Trophoblast cell (in vitro differentiated cells and primary cell): ENCODE results near the gene RAD51.
"Not testable (repeated sequence)": the region's sequence is repeated elsewhere in the genome, so short reads cannot be mapped to it uniquely, and the experiment has no call there.

Experiments used
- DNase-seq, 2 donors: peaks; one replicate each; pipeline ENCODE4 v3.0.0-alpha.2; 2016
- H2AFZ ChIP-seq: 2 replicates; pipeline ENCODE4 v1.6.1; 2013; ENCODE audit warnings: low read length, moderate library complexity, mild to moderate bottlenecking; ENCODE audit not compliant: insufficient read depth, poor library complexity
- H2AK5ac ChIP-seq: 2 replicates; pipeline ENCODE4 v1.6.1; 2013; ENCODE audit warnings: mild to moderate bottlenecking, low read length
- H2BK120ac ChIP-seq: 2 replicates; pipeline ENCODE4 v1.6.1; 2013; ENCODE audit warnings: low read length, mild to moderate bottlenecking, moderate library complexity; ENCODE audit not compliant: insufficient read depth, poor library complexity
- H2BK12ac ChIP-seq: 2 replicates; pipeline ENCODE4 v1.6.1; 2013; ENCODE audit warnings: mild to moderate bottlenecking, low read length, moderate library complexity
- H2BK5ac ChIP-seq: 2 replicates; pipeline ENCODE4 v1.6.1; 2013; ENCODE audit warnings: low read length, low read depth, moderate library complexity, mild to moderate bottlenecking; ENCODE audit not compliant: poor library complexity
- H3K14ac ChIP-seq: 2 replicates; pipeline ENCODE4 v1.6.1; 2013; ENCODE audit warnings: mild to moderate bottlenecking, low read length
- H3K18ac ChIP-seq: 2 replicates; pipeline ENCODE4 v1.6.1; 2013; ENCODE audit warnings: mild to moderate bottlenecking, low read length
- H3K23ac ChIP-seq: 2 replicates; pipeline ENCODE4 v1.6.1; 2013; ENCODE audit warnings: low read length
- H3K27ac ChIP-seq: 2 replicates; pipeline ENCODE4 v1.5.1; 2013; ENCODE audit warnings: low read depth, mild to moderate bottlenecking, inconsistent platforms, low read length, moderate library complexity
- H3K27me3 ChIP-seq: 2 replicates; pipeline ENCODE4 v1.6.1; 2013; ENCODE audit warnings: inconsistent platforms, mild to moderate bottlenecking, low read length, moderate library complexity; ENCODE audit not compliant: insufficient read depth
- H3K36me3 ChIP-seq, 2 experiments: 1 replicate in 1 of 2; 2 replicates in 1 of 2; pipeline ENCODE4 v1.6.1; 2013; ENCODE audit warnings: low read length in 2 of 2, mild to moderate bottlenecking in 2 of 2, moderate library complexity in 1 of 2; ENCODE audit not compliant: insufficient read depth in 2 of 2, control insufficient read depth in 1 of 2
- H3K4ac ChIP-seq: 2 replicates; pipeline ENCODE4 v1.6.1; 2013; ENCODE audit warnings: low read depth, mild to moderate bottlenecking, low read length, moderate library complexity
- H3K4me1 ChIP-seq, 2 experiments: 1 replicate in 1 of 2; 2 replicates in 1 of 2; pipeline ENCODE4 v1.6.1; 2013; ENCODE audit warnings: low read length in 2 of 2, mild to moderate bottlenecking in 2 of 2, moderate library complexity in 1 of 2; ENCODE audit not compliant: insufficient read depth in 2 of 2, control insufficient read depth in 1 of 2
- H3K4me2 ChIP-seq: 2 replicates; pipeline ENCODE4 v1.6.1; 2013; ENCODE audit warnings: inconsistent platforms, mild to moderate bottlenecking, low read length, moderate library complexity
- H3K4me3 ChIP-seq: 2 replicates; pipeline ENCODE4 v1.5.1; 2013; ENCODE audit warnings: mild to moderate bottlenecking, low read depth, low read length, inconsistent platforms
- H3K79me1 ChIP-seq: one replicate; pipeline ENCODE4 v1.6.1; 2013; ENCODE audit warnings: low read length
- H3K79me2 ChIP-seq: 2 replicates; pipeline ENCODE4 v1.6.1; 2013; ENCODE audit warnings: low read length, mild to moderate bottlenecking; ENCODE audit not compliant: control insufficient read depth, insufficient read depth, poor library complexity
- H3K9ac ChIP-seq: 2 replicates; pipeline ENCODE4 v1.6.1; 2013; ENCODE audit warnings: mild to moderate bottlenecking, low read length
- H3K9me3 ChIP-seq: 2 replicates; pipeline ENCODE4 v1.6.1; 2013; ENCODE audit warnings: low read depth, mild to moderate bottlenecking, control low read depth, inconsistent platforms, low read length; ENCODE audit not compliant: insufficient read depth
- H4K12ac ChIP-seq: 2 replicates; pipeline ENCODE4 v1.6.1; 2013; ENCODE audit warnings: low read depth, mild to moderate bottlenecking, low read length, moderate library complexity
- H4K8ac ChIP-seq: 2 replicates; pipeline ENCODE4 v1.6.1; 2013; ENCODE audit warnings: low read depth, mild to moderate bottlenecking, low read length, moderate library complexity
- H4K91ac ChIP-seq: one replicate; pipeline ENCODE4 v1.6.1; 2013; ENCODE audit warnings: low read depth, mild to moderate bottlenecking, low read length, moderate library complexity
- WGBS: extraction: QIAGEN DNeasy Blood & Tissue Kit; methylation state at CpG from one replicate; pipeline ENCODE4 v1.1.7; 2013; ENCODE audit warnings: missing lambda C conversion rate; ENCODE audit not compliant: insufficient read length, insufficient coverage; ENCODE audit errors: extremely low coverage; 5-methylcytosine and 5-hydroxymethylcytosine counted together

RAD51 gene

DNA sequence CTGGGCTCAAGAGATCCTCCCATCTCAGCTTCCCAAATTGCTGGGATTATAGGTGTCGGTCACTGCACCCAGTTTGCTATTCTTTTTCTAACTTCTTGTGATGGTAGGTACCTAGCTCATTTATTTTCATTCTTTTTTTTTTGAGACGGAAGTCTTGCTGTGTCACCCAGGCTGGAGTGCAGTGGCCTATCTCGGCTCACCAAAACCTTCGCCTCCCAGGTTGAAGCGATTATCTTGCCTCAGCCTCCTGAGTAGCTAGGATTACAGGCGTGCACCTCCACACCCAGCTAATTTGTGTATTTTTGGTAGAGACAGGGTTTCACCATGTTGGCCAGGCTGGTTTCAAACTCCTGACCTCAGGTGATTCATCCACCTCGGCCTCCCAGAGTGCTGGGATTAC, 30.1 kb upstream of the RAD51 start:
- no peak overlapping the region for H3K9ac ChIP-seq
- no peak overlapping the region for H3K27ac ChIP-seq
- H2BK120ac ChIP-seq, result no peak overlapping the region
- no peak overlapping the region for H2BK5ac ChIP-seq
- no peak overlapping the region for H2BK12ac ChIP-seq
- H3K23ac ChIP-seq, result no peak overlapping the region
- no peak overlapping the region for H3K4ac ChIP-seq
- no peaks in the 10 kb centered on the region for H3K4me1 ChIP-seq
- no peak overlapping the region for H2AFZ ChIP-seq
- no peak for DNase-seq
- H3K9me3 ChIP-seq, result no peaks in the 10 kb centered on the region
- no peaks in the 10 kb centered on the region for H3K79me1 ChIP-seq
- H3K79me2 ChIP-seq, result no peaks in the 10 kb centered on the region
- no peak overlapping the region for H3K14ac ChIP-seq
- H3K27me3 ChIP-seq, result no peaks in the 10 kb centered on the region
- H4K91ac ChIP-seq, result no peak overlapping the region
- H2AK5ac ChIP-seq, result no peak overlapping the region
- no peak overlapping the region for H3K4me2 ChIP-seq
- WGBS, result no CpG with 5 or more reads among the region's 7 CpGs
- no peak overlapping the region for H3K18ac ChIP-seq
- no peak overlapping the region for H3K4me3 ChIP-seq
- H3K36me3 ChIP-seq, result peaks cover 2 to 15% of the 10 kb centered on the region in 2 experiments
- H4K8ac ChIP-seq, result no peak overlapping the region
- H4K12ac ChIP-seq, result no peak overlapping the region

DNA sequence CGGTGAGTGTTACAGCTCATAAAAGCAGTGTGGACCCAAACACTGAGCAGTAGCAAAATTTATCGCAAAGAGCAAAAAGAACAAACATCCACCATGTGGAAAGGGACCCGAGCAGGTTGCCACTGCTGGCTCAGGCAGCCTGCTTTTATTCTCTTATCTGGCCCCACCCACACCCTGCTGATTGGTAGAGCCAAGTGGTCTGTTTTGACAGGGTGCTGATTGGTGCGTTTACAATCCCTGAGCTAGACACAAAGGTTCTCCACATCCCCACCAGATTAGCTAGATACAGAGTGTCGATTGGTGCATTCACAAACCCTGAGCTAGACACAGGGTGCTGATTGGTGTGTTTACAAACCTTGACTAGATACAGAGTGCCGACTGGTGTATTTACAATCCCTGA, 18.7 kb upstream of the RAD51 start:
- WGBS, result no CpG with 5 or more reads among the region's 6 CpGs
- H4K8ac ChIP-seq, H2AK5ac ChIP-seq, H2AFZ ChIP-seq, H3K4me1 ChIP-seq, H3K4ac ChIP-seq, H4K12ac ChIP-seq, H3K36me3 ChIP-seq, DNase-seq, H3K9me3 ChIP-seq, H3K27me3 ChIP-seq, H2BK120ac ChIP-seq, H3K79me2 ChIP-seq, H3K14ac ChIP-seq, H3K4me2 ChIP-seq, H2BK12ac ChIP-seq, H3K23ac ChIP-seq, H3K18ac ChIP-seq, H3K79me1 ChIP-seq, H2BK5ac ChIP-seq, H3K9ac ChIP-seq, H3K4me3 ChIP-seq, H3K27ac ChIP-seq, H4K91ac ChIP-seq: not testable (repeated sequence)

GRCh38 chr15:40676906-40677305, 18.1 kb upstream of the RAD51 start:
- not testable (repeated sequence) for H2BK5ac ChIP-seq, H3K14ac ChIP-seq, H3K4me1 ChIP-seq, H3K9me3 ChIP-seq, H3K23ac ChIP-seq, DNase-seq, H3K27ac ChIP-seq, H3K4me3 ChIP-seq, H3K79me2 ChIP-seq, H3K4me2 ChIP-seq, H4K8ac ChIP-seq, H2AFZ ChIP-seq, H2BK120ac ChIP-seq, H2BK12ac ChIP-seq, H3K36me3 ChIP-seq, H3K9ac ChIP-seq, H4K12ac ChIP-seq, H3K79me1 ChIP-seq, H3K18ac ChIP-seq, H3K4ac ChIP-seq, H4K91ac ChIP-seq, H3K27me3 ChIP-seq, H2AK5ac ChIP-seq
- no CpG with 5 or more reads among the region's 38 CpGs for WGBS

DNA sequence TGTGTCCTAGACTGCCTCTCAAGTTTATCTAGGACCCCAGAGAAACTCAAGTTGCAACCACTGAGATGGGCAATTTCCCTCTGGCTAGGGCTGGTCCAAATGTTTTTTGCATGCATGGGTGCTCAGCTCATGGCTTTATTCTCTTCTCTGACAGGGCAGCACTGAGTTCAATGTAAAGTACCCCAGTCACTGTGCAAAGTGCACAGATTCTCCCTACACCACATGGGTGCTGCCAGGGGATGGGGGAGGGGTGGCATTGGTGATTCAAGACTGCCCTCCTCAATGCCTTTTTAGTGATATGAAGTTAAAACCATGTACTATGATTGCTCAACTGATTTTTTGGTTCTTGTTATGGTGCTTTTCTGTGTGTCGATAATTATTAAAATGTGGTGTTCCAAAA, 14.8 kb upstream of the RAD51 start:
- no peak overlapping the region for H2BK5ac ChIP-seq
- H3K4me3 ChIP-seq, result no peak overlapping the region
- H3K4ac ChIP-seq, result no peak overlapping the region
- no peaks in the 10 kb centered on the region for H3K79me2 ChIP-seq
- no peak overlapping the region for H4K8ac ChIP-seq
- no peak overlapping the region for H3K4me2 ChIP-seq
- H3K23ac ChIP-seq, result no peak overlapping the region
- H2BK12ac ChIP-seq, result no peak overlapping the region
- no peak for DNase-seq
- no peaks in the 10 kb centered on the region for H3K27me3 ChIP-seq
- H4K12ac ChIP-seq, result no peak overlapping the region
- H3K18ac ChIP-seq, result no peak overlapping the region
- H3K9me3 ChIP-seq, result no peaks in the 10 kb centered on the region
- no peak overlapping the region for H3K27ac ChIP-seq
- H2AFZ ChIP-seq, result no peak overlapping the region
- H3K79me1 ChIP-seq, result no peaks in the 10 kb centered on the region
- peaks cover 0 to 2% of the 10 kb centered on the region in 2 experiments for H3K36me3 ChIP-seq
- H4K91ac ChIP-seq, result no peak overlapping the region
- no peak overlapping the region for H3K9ac ChIP-seq
- H3K14ac ChIP-seq, result no peak overlapping the region
- H3K4me1 ChIP-seq, result no peaks in the 10 kb centered on the region
- H2BK120ac ChIP-seq, result no peak overlapping the region
- no CpG with 5 or more reads among the region's 1 CpG for WGBS
- no peak overlapping the region for H2AK5ac ChIP-seq
